ENCODE measurements around the gene TMEM178B. TPM values are rescaled to one million over a fixed set of nuclear protein-coding genes. Genes with fewer than 3 reads are reported as not detected.

Gene TMEM178B
- polyA plus RNA-seq, 1 of the 3 experiments (the other 2 are of a cell fraction): 0.20 TPM

DNA sequence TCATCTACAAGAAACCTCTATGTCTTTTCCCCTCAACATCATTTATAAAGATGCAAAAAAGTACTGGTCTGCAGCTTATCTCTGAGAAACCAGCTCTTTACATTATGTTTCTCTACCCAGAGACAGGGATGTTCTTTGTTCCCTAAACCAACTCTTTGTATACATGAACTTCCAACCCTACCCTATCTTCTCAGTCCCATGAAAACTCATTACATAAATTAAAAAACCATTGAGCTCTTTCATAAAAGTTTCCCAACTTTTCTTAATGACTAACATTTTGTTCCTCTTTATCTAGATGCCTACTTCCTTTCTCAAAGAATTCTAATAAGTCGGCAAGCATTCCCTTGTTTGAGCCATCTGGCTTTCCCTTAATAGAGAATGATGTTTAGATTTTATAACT, 284.5 kb downstream of the TMEM178B start:
- no peak for TF ChIP-seq RFX5 (IDR thresholded peaks at IDR 0.05; ENCODE audit: low read length)
- TF ChIP-seq FOXM1 (IDR thresholded peaks at IDR 0.05; ENCODE audit: low read depth): no peak
- TF ChIP-seq EP300 (IDR thresholded peaks at IDR 0.05; ENCODE audit: borderline replicate concordance in 1 of 2, low read depth in 1 of 2, low read length in 1 of 2): no peak
- no peak for TF ChIP-seq MXI1 (IDR thresholded peaks at IDR 0.05; ENCODE audit: low read depth, low read length)
- no peak for TF ChIP-seq POLR2AphosphoS5 (IDR thresholded peaks at IDR 0.05; ENCODE audit: low read depth, low read length)
- TF ChIP-seq, protein P1, sequence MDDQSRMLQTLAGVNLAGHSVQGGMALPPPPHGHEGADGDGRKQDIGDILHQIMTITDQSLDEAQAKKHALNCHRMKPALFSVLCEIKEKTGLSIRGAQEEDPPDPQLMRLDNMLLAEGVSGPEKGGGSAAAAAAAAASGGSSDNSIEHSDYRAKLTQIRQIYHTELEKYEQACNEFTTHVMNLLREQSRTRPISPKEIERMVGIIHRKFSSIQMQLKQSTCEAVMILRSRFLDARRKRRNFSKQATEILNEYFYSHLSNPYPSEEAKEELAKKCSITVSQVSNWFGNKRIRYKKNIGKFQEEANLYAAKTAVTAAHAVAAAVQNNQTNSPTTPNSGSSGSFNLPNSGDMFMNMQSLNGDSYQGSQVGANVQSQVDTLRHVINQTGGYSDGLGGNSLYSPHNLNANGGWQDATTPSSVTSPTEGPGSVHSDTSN (IDR thresholded peaks at IDR 0.05): no peak
- TF ChIP-seq, protein P2, sequence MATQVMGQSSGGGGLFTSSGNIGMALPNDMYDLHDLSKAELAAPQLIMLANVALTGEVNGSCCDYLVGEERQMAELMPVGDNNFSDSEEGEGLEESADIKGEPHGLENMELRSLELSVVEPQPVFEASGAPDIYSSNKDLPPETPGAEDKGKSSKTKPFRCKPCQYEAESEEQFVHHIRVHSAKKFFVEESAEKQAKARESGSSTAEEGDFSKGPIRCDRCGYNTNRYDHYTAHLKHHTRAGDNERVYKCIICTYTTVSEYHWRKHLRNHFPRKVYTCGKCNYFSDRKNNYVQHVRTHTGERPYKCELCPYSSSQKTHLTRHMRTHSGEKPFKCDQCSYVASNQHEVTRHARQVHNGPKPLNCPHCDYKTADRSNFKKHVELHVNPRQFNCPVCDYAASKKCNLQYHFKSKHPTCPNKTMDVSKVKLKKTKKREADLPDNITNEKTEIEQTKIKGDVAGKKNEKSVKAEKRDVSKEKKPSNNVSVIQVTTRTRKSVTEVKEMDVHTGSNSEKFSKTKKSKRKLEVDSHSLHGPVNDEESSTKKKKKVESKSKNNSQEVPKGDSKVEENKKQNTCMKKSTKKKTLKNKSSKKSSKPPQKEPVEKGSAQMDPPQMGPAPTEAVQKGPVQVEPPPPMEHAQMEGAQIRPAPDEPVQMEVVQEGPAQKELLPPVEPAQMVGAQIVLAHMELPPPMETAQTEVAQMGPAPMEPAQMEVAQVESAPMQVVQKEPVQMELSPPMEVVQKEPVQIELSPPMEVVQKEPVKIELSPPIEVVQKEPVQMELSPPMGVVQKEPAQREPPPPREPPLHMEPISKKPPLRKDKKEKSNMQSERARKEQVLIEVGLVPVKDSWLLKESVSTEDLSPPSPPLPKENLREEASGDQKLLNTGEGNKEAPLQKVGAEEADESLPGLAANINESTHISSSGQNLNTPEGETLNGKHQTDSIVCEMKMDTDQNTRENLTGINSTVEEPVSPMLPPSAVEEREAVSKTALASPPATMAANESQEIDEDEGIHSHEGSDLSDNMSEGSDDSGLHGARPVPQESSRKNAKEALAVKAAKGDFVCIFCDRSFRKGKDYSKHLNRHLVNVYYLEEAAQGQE (IDR thresholded peaks at IDR 0.05; ENCODE audit: low read depth, low read length): no peak
- no peak for TF ChIP-seq TCF12 (IDR thresholded peaks at IDR 0.05)
- H2AFZ ChIP-seq (ENCODE audit: low read depth): no peak overlapping the region
- H3K9me3 ChIP-seq: no peaks in the 10 kb centered on the region
- H3K4me2 ChIP-seq: no peak overlapping the region
- H3K9me2 ChIP-seq: no peaks in the 10 kb centered on the region
- no peak overlapping the region for H3K9ac ChIP-seq
- no peaks in the 10 kb centered on the region for H3K79me2 ChIP-seq (ENCODE audit: insufficient read depth)
- ChIA-PET POLR2A (no interaction called here), CTCF (no interaction called here)
- DNase-seq: no peak
- H3K4me1 ChIP-seq (ENCODE audit: control insufficient read depth in 1 of 2, insufficient read depth in 2 of 2, low read depth in 1 of 2, low read length in 1 of 2): peaks cover 0 to 26% of the 10 kb centered on the region in 2 experiments; a peak in 2 of 4 replicates
- 34% methylated on average over 1 of the region's 1 CpG for WGBS (ENCODE audit: low lambda C conversion rate)
- H3K4me3 ChIP-seq (ENCODE audit: low read depth in 2 of 2, low read length in 1 of 2): no peak overlapping the region
- H3K27me3 ChIP-seq (ENCODE audit: insufficient read depth): no peaks in the 10 kb centered on the region
- no peak overlapping the region for H3K27ac ChIP-seq (ENCODE audit: low read depth in 2 of 2, low read length in 1 of 2)
- H4K20me1 ChIP-seq (ENCODE audit: insufficient read depth): no peaks in the 10 kb centered on the region
- H3F3A ChIP-seq (replicated peaks; ENCODE audit: insufficient read depth): no peaks in the 10 kb centered on the region
- no peaks in the 10 kb centered on the region for H3K36me3 ChIP-seq (replicated peaks in 1 of 2; ENCODE audit: control insufficient read depth in 1 of 2, insufficient read depth in 2 of 2, low read length in 1 of 2)

DNA sequence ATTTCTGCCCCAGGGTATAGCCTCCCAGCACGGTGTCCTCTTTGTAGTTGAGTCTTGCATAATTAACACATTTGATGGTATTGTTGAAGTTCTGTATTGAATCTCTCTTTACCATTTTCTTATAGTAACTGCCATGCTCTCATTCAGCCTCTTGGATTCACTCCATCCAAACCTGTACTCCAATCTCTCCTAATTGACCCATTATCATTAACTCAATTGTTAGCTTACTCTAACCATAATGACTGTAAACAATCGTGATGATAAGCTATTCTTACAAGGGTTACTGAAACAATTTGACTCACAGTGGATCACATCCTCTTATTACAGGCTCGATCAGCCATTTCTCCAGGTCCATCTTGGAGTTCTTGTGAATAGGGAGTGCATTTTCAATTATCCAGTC, 285.4 kb downstream of the TMEM178B start:
- 13% methylated on average over 3 of the region's 3 CpGs for WGBS (ENCODE audit: low lambda C conversion rate)
- Histone ChIP-seq H3K27me3 (ENCODE audit: insufficient read depth) (no peaks in the 10 kb centered on the region), H3K9me2 (no peaks in the 10 kb centered on the region), H3K4me1 (ENCODE audit: control insufficient read depth in 1 of 2, insufficient read depth in 2 of 2, low read depth in 1 of 2, low read length in 1 of 2) (peaks cover 0 to 29% of the 10 kb centered on the region in 2 experiments; a peak in 2 of 4 replicates), H2AFZ (ENCODE audit: low read depth) (no peak overlapping the region), H3K36me3 (replicated peaks in 1 of 2; ENCODE audit: control insufficient read depth in 1 of 2, insufficient read depth in 2 of 2, low read length in 1 of 2) (no peaks in the 10 kb centered on the region), H3K9me3 (no peaks in the 10 kb centered on the region), H3F3A (replicated peaks; ENCODE audit: insufficient read depth) (no peaks in the 10 kb centered on the region), H3K4me3 (ENCODE audit: low read depth in 2 of 2, low read length in 1 of 2) (no peak overlapping the region), H3K9ac (no peak overlapping the region), H4K20me1 (ENCODE audit: insufficient read depth) (no peaks in the 10 kb centered on the region), H3K4me2 (no peak overlapping the region), H3K27ac (ENCODE audit: low read depth in 2 of 2, low read length in 1 of 2) (no peak overlapping the region), H3K79me2 (ENCODE audit: insufficient read depth) (no peaks in the 10 kb centered on the region)
- no peak for DNase-seq
- CTCF ChIA-PET: interaction anchor here (1.0 kb wide), 1 partner anchor 10 kb away, joined by 4 read pairs; no protein-coding TSS in a partner anchor
- no peak for TF ChIP-seq RAD21 (IDR thresholded peaks at IDR 0.05; ENCODE audit: low read length)
- TF ChIP-seq NFIC (IDR thresholded peaks at IDR 0.05; ENCODE audit: borderline replicate concordance): no peak
- TF ChIP-seq POLR2AphosphoS5 (IDR thresholded peaks at IDR 0.05; ENCODE audit: low read depth, low read length): no peak
- no peak for TF ChIP-seq JUND (IDR thresholded peaks at IDR 0.05)
- TF ChIP-seq, protein P3, sequence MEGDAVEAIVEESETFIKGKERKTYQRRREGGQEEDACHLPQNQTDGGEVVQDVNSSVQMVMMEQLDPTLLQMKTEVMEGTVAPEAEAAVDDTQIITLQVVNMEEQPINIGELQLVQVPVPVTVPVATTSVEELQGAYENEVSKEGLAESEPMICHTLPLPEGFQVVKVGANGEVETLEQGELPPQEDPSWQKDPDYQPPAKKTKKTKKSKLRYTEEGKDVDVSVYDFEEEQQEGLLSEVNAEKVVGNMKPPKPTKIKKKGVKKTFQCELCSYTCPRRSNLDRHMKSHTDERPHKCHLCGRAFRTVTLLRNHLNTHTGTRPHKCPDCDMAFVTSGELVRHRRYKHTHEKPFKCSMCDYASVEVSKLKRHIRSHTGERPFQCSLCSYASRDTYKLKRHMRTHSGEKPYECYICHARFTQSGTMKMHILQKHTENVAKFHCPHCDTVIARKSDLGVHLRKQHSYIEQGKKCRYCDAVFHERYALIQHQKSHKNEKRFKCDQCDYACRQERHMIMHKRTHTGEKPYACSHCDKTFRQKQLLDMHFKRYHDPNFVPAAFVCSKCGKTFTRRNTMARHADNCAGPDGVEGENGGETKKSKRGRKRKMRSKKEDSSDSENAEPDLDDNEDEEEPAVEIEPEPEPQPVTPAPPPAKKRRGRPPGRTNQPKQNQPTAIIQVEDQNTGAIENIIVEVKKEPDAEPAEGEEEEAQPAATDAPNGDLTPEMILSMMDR (IDR thresholded peaks at IDR 0.05): no peak
- TF ChIP-seq, protein P4, sequence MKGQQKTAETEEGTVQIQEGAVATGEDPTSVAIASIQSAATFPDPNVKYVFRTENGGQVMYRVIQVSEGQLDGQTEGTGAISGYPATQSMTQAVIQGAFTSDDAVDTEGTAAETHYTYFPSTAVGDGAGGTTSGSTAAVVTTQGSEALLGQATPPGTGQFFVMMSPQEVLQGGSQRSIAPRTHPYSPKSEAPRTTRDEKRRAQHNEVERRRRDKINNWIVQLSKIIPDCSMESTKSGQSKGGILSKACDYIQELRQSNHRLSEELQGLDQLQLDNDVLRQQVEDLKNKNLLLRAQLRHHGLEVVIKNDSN (IDR thresholded peaks at IDR 0.05; ENCODE audit: borderline replicate concordance, low read depth): no peak
- TF ChIP-seq FOXJ3 (CRISPR knock-in tag; IDR thresholded peaks at IDR 0.05): no peak
- no peak for TF ChIP-seq SMC3 (IDR thresholded peaks at IDR 0.05; ENCODE audit: low read depth, low read length)
- POLR2A ChIA-PET: no interaction called here

All from SK-N-SH (cell line).